Fibroblast of lung (primary cell): Measurements from ENCODE around the gene UNG.

Experiments used
- CTCF ChIP-seq, 2 donors: IDR thresholded peaks in 1 of 2; conservative IDR thresholded peaks in 1 of 2; 1 replicate in 1 of 2; 2 replicates in 1 of 2; pipeline ENCODE4 v1.5.1; 2011 to 2012; ENCODE audit warnings: low read length in 2 of 2, control low read depth in 1 of 2, inconsistent platforms in 1 of 2, low read depth in 1 of 2, mild to moderate bottlenecking in 1 of 2
- EZH2 ChIP-seq: IDR thresholded peaks from 2 replicates; pipeline ENCODE4 v1.5.1; 2012; ENCODE audit warnings: low read length, control low read depth, mild to moderate bottlenecking; ENCODE audit errors: missing control alignments

GRCh38 chr12:109093022-109093918 is 4.1 kb upstream of the UNG start, which contains the start of gene ALKBH2:
- TF ChIP-seq CTCF (conservative IDR thresholded peaks at IDR 0.05 in 1 of 2, IDR thresholded peaks at IDR 0.05 in 1 of 2; ENCODE audit: low read depth in 1 of 2, low read length in 2 of 2) (peak; percentile 87 to 94), EZH2 (no peak)
